DOHH2 (cell line): Measurements from ENCODE around the gene ACP3.

Source experiments
- H3F3A ChIP-seq: fragments of 200-600 bp; sonication (generic), shearing (Covaris generic); 2 replicates; pipeline ENCODE4 v1.6.0; 2016; ENCODE audit warnings: antibody characterized with exemption, mild to moderate bottlenecking; ENCODE audit not compliant: control insufficient read depth, insufficient read depth
- H3K27ac ChIP-seq: fragments of 200-600 bp; sonication (generic); 2 replicates; pipeline ENCODE4 v1.5.1; 2014; ENCODE audit warnings: low read depth, mild to moderate bottlenecking, low read length, moderate library complexity
- H3K27me3 ChIP-seq: fragments of 200-600 bp; sonication (generic); 2 replicates; pipeline ENCODE4 v1.6.1; 2014; ENCODE audit warnings: mild to moderate bottlenecking, low read length, mixed read lengths; ENCODE audit not compliant: control insufficient read depth
- H3K36me3 ChIP-seq: fragments of 200-600 bp; sonication (generic); 2 replicates; pipeline ENCODE4 v1.6.1; 2014; ENCODE audit warnings: mild to moderate bottlenecking, low read length, moderate library complexity, mixed read lengths; ENCODE audit not compliant: control insufficient read depth
- H3K4me1 ChIP-seq: fragments of 200-600 bp; sonication (generic); 2 replicates; pipeline ENCODE4 v1.6.1; 2014; ENCODE audit warnings: mild to moderate bottlenecking, low read length, mixed read lengths; ENCODE audit not compliant: control insufficient read depth
- H3K4me2 ChIP-seq: fragments of 200-600 bp; sonication (generic); 2 replicates; pipeline ENCODE4 v1.6.0; 2014; ENCODE audit warnings: mild to moderate bottlenecking, low read length, moderate library complexity
- H3K4me3 ChIP-seq: fragments of 200-600 bp; sonication (generic); 2 replicates; pipeline ENCODE4 v1.5.1; 2014; ENCODE audit warnings: mild to moderate bottlenecking, low read length, mixed read lengths
- H3K79me2 ChIP-seq: fragments of 200-600 bp; sonication (generic); 2 replicates; pipeline ENCODE4 v1.6.1; 2014; ENCODE audit warnings: mild to moderate bottlenecking, low read length, mixed read lengths; ENCODE audit not compliant: control insufficient read depth
- H3K9me2 ChIP-seq: fragments of 200-600 bp; sonication (generic); replicated peaks from 2 replicates; pipeline ENCODE4 v1.6.1; 2014; ENCODE audit warnings: mild to moderate bottlenecking, low read length, mixed read lengths; ENCODE audit not compliant: control insufficient read depth
- H3K9me3 ChIP-seq: fragments of 200-600 bp; sonication (generic); 2 replicates; pipeline ENCODE4 v1.6.1; 2014; ENCODE audit warnings: antibody characterized with exemption, low read length, mixed read lengths; ENCODE audit not compliant: control insufficient read depth, insufficient read depth
- H4K20me1 ChIP-seq: fragments of 200-600 bp; sonication (generic); 2 replicates; pipeline ENCODE4 v1.6.0; 2014; ENCODE audit warnings: low read depth, mild to moderate bottlenecking, antibody characterized with exemption, low read length, moderate library complexity; ENCODE audit not compliant: control insufficient read depth, insufficient read depth
- CTCF ChIP-seq: fragments of 200-600 bp; sonication (generic); IDR thresholded peaks from one replicate; pipeline ENCODE4 v1.5.1; 2014; ENCODE audit warnings: antibody characterized with exemption, mild to moderate bottlenecking, low read depth, low read length; ENCODE audit not compliant: poor library complexity, severe bottlenecking
- EZH2phosphoT487 ChIP-seq: fragments of 200-600 bp; sonication (generic); IDR thresholded peaks from 2 replicates; pipeline ENCODE4 v1.6.1; 2017; ENCODE audit warnings: borderline replicate concordance, mild to moderate bottlenecking, antibody characterized with exemption, low read length, moderate library complexity, mixed read lengths

ACP3 gene

GRCh38 chr3:132276228-132276906 is 40.8 kb upstream of the ACP3 start:
- H3K27ac ChIP-seq = no peak overlapping the region
- no peaks in the 10 kb centered on the region for H3F3A ChIP-seq
- TF ChIP-seq EZH2phosphoT487 (no peak), CTCF (no peak)
- H3K79me2 ChIP-seq = no peaks in the 10 kb centered on the region
- H3K4me1 ChIP-seq = no peaks in the 10 kb centered on the region
- no peak overlapping the region for H3K4me3 ChIP-seq
- H4K20me1 ChIP-seq = no peaks in the 10 kb centered on the region
- no peak overlapping the region for H3K4me2 ChIP-seq
- H3K9me2 ChIP-seq = no peaks in the 10 kb centered on the region
- H3K27me3 ChIP-seq = no peaks in the 10 kb centered on the region
- H3K36me3 ChIP-seq = no peaks in the 10 kb centered on the region
- no peaks in the 10 kb centered on the region; the same call in 1 of the 2 replicates for H3K9me3 ChIP-seq

GRCh38 chr3:132279030-132279429 is 38.2 kb upstream of the ACP3 start:
- Histone ChIP-seq H3K4me1 (no peaks in the 10 kb centered on the region), H3K36me3 (no peaks in the 10 kb centered on the region), H3K27ac (no peak overlapping the region), H3K9me3 (no peaks in the 10 kb centered on the region; the same call in 1 of the 2 replicates), H3K4me2 (no peak overlapping the region), H3K9me2 (no peaks in the 10 kb centered on the region), H4K20me1 (no peaks in the 10 kb centered on the region), H3K79me2 (no peaks in the 10 kb centered on the region), H3F3A (no peaks in the 10 kb centered on the region), H3K27me3 (0 out of 2 replicates have a peak, but pooled peaks cover 3% of the 10 kb centered on the region), H3K4me3 (no peak overlapping the region)
- no peak for TF ChIP-seq CTCF
- no peak for TF ChIP-seq EZH2phosphoT487

- H3K36me3 ChIP-seq = no peaks in the 10 kb centered on the region
- no peaks in the 10 kb centered on the region for H3K9me2 ChIP-seq
- no peaks in the 10 kb centered on the region for H3K79me2 ChIP-seq
- no peak overlapping the region for H3K4me2 ChIP-seq
- no peaks in the 10 kb centered on the region for H3K4me1 ChIP-seq
- H3K27me3 ChIP-seq = 0 out of 2 replicates have a peak, but pooled peaks cover 5% of the 10 kb centered on the region
- H3K9me3 ChIP-seq = no peaks in the 10 kb centered on the region
- TF ChIP-seq EZH2phosphoT487 (no peak), CTCF (no peak)
- no peaks in the 10 kb centered on the region for H4K20me1 ChIP-seq
- no peak overlapping the region for H3K27ac ChIP-seq
- no peak overlapping the region for H3K4me3 ChIP-seq
- no peaks in the 10 kb centered on the region for H3F3A ChIP-seq
These were observed 33.8 kb upstream of the ACP3 start for GRCh38 chr3:132283440-132283839.
